ENCODE results near the gene GSX2. TPM values are rescaled to one million over a fixed set of nuclear protein-coding genes. Genes with fewer than 3 reads are reported as not detected.
A peak's percentile ranks its signal among the peaks of the same experiment; 100 is the strongest.

Gene GSX2
- total and polyA plus RNA-seq, 2 donors, result not detected

- Histone ChIP-seq H3K36me3 (ENCODE audit: insufficient read depth) (no peaks in the 10 kb centered on the region), H3K4me1 (ENCODE audit: insufficient read depth) (no peaks in the 10 kb centered on the region), H3K27ac (ENCODE audit: low read depth) (no peak overlapping the region), H3K4me3 (ENCODE audit: low read depth, low read length) (peak overlapping the region; percentile 31)
- WGBS, result 19% methylated on average over 27 of the region's 27 CpGs
- no peak for DNase-seq (ENCODE audit: extremely low spot score)
Observed at GRCh38 chr4:54090804-54091623, 8.9 kb upstream of the GSX2 start.

GRCh38 chr4:54091637-54092404 is 8.1 kb upstream of the GSX2 start:
- under 1% methylated on average over 48 of the region's 48 CpGs for WGBS
- Histone ChIP-seq H3K4me3 (ENCODE audit: low read depth, low read length) (peak overlapping the region; percentile 31), H3K27ac (ENCODE audit: low read depth) (no peak overlapping the region), H3K4me1 (ENCODE audit: insufficient read depth) (no peaks in the 10 kb centered on the region), H3K36me3 (ENCODE audit: insufficient read depth) (no peaks in the 10 kb centered on the region)
- DNase-seq (ENCODE audit: extremely low spot score), result no peak

GRCh38 chr4:54092405-54093323 is 7.3 kb upstream of the GSX2 start:
- Histone ChIP-seq H3K36me3 (ENCODE audit: insufficient read depth) (no peaks in the 10 kb centered on the region), H3K4me1 (ENCODE audit: insufficient read depth) (no peaks in the 10 kb centered on the region), H3K4me3 (ENCODE audit: low read depth, low read length) (peak overlapping the region; percentile 31), H3K27ac (ENCODE audit: low read depth) (no peak overlapping the region)
- DNase-seq (ENCODE audit: extremely low spot score), result no peak
- 25% methylated on average over 13 of the region's 13 CpGs for WGBS

- no peak overlapping the region for H3K27ac ChIP-seq (ENCODE audit: low read depth)
- H3K4me1 ChIP-seq (ENCODE audit: insufficient read depth), result no peaks in the 10 kb centered on the region
- no peak for DNase-seq (ENCODE audit: extremely low spot score)
- H3K36me3 ChIP-seq (ENCODE audit: insufficient read depth), result no peaks in the 10 kb centered on the region
- 41% methylated on average over 37 of the region's 37 CpGs for WGBS
- H3K4me3 ChIP-seq (ENCODE audit: low read depth, low read length), result no peak overlapping the region
Observed at GRCh38 chr4:54093324-54094240, 6.4 kb upstream of the GSX2 start.

GRCh38 chr4:54094451-54094850 is 5.5 kb upstream of the GSX2 start:
- H3K27ac ChIP-seq (ENCODE audit: low read depth), result no peak overlapping the region
- no peak for DNase-seq (ENCODE audit: extremely low spot score)
- H3K36me3 ChIP-seq (ENCODE audit: insufficient read depth), result no peaks in the 10 kb centered on the region
- H3K4me1 ChIP-seq (ENCODE audit: insufficient read depth), result no peaks in the 10 kb centered on the region
- 81% methylated on average over 6 of the region's 6 CpGs for WGBS
- H3K4me3 ChIP-seq (ENCODE audit: low read depth, low read length), result no peak overlapping the region

- Histone ChIP-seq H3K4me1 (ENCODE audit: insufficient read depth) (no peaks in the 10 kb centered on the region), H3K36me3 (ENCODE audit: insufficient read depth) (no peaks in the 10 kb centered on the region), H3K27ac (ENCODE audit: low read depth) (no peak overlapping the region), H3K4me3 (ENCODE audit: low read depth, low read length) (no peak overlapping the region)
- no peak for DNase-seq (ENCODE audit: extremely low spot score)
- WGBS, result 44% methylated on average over 19 of the region's 19 CpGs
Observed at GRCh38 chr4:54095110-54095825, 4.7 kb upstream of the GSX2 start.

GRCh38 chr4:54096295-54096962 is 3.5 kb upstream of the GSX2 start:
- WGBS, result 47% methylated on average over 13 of the region's 13 CpGs
- no peaks in the 10 kb centered on the region for H3K4me1 ChIP-seq (ENCODE audit: insufficient read depth)
- no peak overlapping the region for H3K27ac ChIP-seq (ENCODE audit: low read depth)
- no peak overlapping the region for H3K4me3 ChIP-seq (ENCODE audit: low read depth, low read length)
- H3K36me3 ChIP-seq (ENCODE audit: insufficient read depth), result no peaks in the 10 kb centered on the region
- no peak for DNase-seq (ENCODE audit: extremely low spot score)

- Histone ChIP-seq H3K27ac (ENCODE audit: low read depth) (no peak overlapping the region), H3K4me3 (ENCODE audit: low read depth, low read length) (no peak overlapping the region), H3K4me1 (ENCODE audit: insufficient read depth) (no peaks in the 10 kb centered on the region), H3K36me3 (ENCODE audit: insufficient read depth) (no peaks in the 10 kb centered on the region)
- no peak for DNase-seq (ENCODE audit: extremely low spot score)
- WGBS, result 62% methylated on average over 6 of the region's 6 CpGs
Observed at GRCh38 chr4:54097152-54097551, 2.8 kb upstream of the GSX2 start.

- no peaks in the 10 kb centered on the region for H3K36me3 ChIP-seq (ENCODE audit: insufficient read depth)
Observed at GRCh38 chr4:54098375-54098774, 1.6 kb upstream of the GSX2 start.

GRCh38 chr4:54099287-54099747 is 646 bp upstream of the GSX2 start:
- H3K4me1 ChIP-seq (ENCODE audit: insufficient read depth), result no peaks in the 10 kb centered on the region
- H3K4me3 ChIP-seq (ENCODE audit: low read depth, low read length), result peak overlapping the region; percentile 29
- H3K27ac ChIP-seq (ENCODE audit: low read depth), result no peak overlapping the region
- DNase-seq (ENCODE audit: extremely low spot score), result no peak
- WGBS, result 4% methylated on average over 17 of the region's 17 CpGs
- no peaks in the 10 kb centered on the region for H3K36me3 ChIP-seq (ENCODE audit: insufficient read depth)

More at GRCh38 chr4:54098375-54098774, 1.6 kb upstream of the GSX2 start:
- no peak for DNase-seq (ENCODE audit: extremely low spot score)
- H3K27ac ChIP-seq (ENCODE audit: low read depth), result no peak overlapping the region
- WGBS, result 31% methylated on average over 5 of the region's 5 CpGs
- H3K4me3 ChIP-seq (ENCODE audit: low read depth, low read length), result no peak overlapping the region
- H3K4me1 ChIP-seq (ENCODE audit: insufficient read depth), result no peaks in the 10 kb centered on the region

- H3K36me3 ChIP-seq (ENCODE audit: insufficient read depth), result no peaks in the 10 kb centered on the region
- no peak overlapping the region for H3K27ac ChIP-seq (ENCODE audit: low read depth)
- H3K4me1 ChIP-seq (ENCODE audit: insufficient read depth), result no peaks in the 10 kb centered on the region
- peak overlapping the region; percentile 29 for H3K4me3 ChIP-seq (ENCODE audit: low read depth, low read length)
- no peak for DNase-seq (ENCODE audit: extremely low spot score)
- 2% methylated on average over 46 of the region's 46 CpGs for WGBS
Observed at GRCh38 chr4:54100595-54101189, 729 bp downstream of the GSX2 start.
